Activated T-helper 1 cell treated with anti-CD3 and anti-CD28 coated beads, Interleukin-12 subunit alpha, Interleukin-12 subunit beta, Interleukin-2, Interleukin-4 antibody, amounts not matched to agents 30 ng/mL and 10 ng/mL and 1 ng/mL, durations not matched to agents 14 hours and 24 hours and 36 hours (primary cell): ENCODE data around the gene LAIR1. TPM values are rescaled to one million over a fixed set of nuclear protein-coding genes. Genes with fewer than 3 reads are reported as not detected.

Experiments used
- DNase-seq: peaks from one replicate; pipeline ENCODE4 v3.0.0; 2021; ENCODE audit warnings: low spot score
- H3K27ac Mint-ChIP-seq: one replicate; pipeline ENCODE4 v1.8.0; 2021; ENCODE audit warnings: mild to moderate bottlenecking, mixed read lengths
- H3K27me3 Mint-ChIP-seq: one replicate; pipeline ENCODE4 v1.8.0; 2022; ENCODE audit warnings: mild to moderate bottlenecking, moderate library complexity, mixed read lengths; ENCODE audit not compliant: insufficient read depth
- H3K36me3 Mint-ChIP-seq: one replicate; pipeline ENCODE4 v1.8.0; 2021; ENCODE audit warnings: low read depth, mixed read lengths
- H3K4me1 Mint-ChIP-seq: one replicate; pipeline ENCODE4 v1.8.0; 2021; ENCODE audit warnings: low read depth, mixed read lengths
- H3K4me3 Mint-ChIP-seq: one replicate; pipeline ENCODE4 v1.8.0; 2021; ENCODE audit warnings: mild to moderate bottlenecking, moderate library complexity, mixed read lengths
- H3K9me3 Mint-ChIP-seq: one replicate; pipeline ENCODE4 v1.8.0; 2021; ENCODE audit warnings: mixed read lengths
- intact Hi-C: fragments of 100-400 bp; cut with micrococcal nuclease; formaldehyde crosslinking; loops from one replicate; pipeline ENCODE4 v1.15.1; 2024
- total RNA-seq: library from RNA; stranded (reverse); gene quantifications from 2 replicates; pipeline ENCODE4 v1.2.3, GENCODE V29; 2022

LAIR1 gene
- total RNA-seq, 1 donor from 2014 or later, result 9.4 TPM

DNA sequence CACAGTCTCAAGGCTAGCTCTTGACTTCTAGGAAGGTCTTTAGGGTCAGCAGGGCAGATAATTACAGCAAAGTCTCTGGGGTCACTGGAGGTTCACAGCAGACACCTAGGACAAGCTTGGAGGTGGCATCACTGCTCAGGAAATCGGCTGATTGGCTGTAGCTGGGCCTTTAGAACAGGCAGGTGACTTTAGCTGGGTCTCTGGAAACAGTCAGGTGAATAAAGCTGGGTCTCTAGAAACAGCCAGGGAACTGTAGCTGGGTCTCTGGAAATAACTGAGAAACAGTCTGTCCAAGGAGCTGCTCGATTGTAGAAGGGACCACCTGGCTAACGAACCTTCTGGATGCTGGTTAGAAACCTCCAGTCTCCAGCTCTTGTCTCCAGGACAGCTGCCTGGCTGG is 10.0 kb downstream of the LAIR1 start:
- intact Hi-C loops, result loop anchor here (1.0 to 2.0 kb wide), 2 partner anchors 29 to 36 kb away; no protein-coding TSS in a partner anchor
- Mint-ChIP-seq H3K4me3 (no peak overlapping the region), H3K27ac (no peak overlapping the region), H3K9me3 (no peaks in the 10 kb centered on the region), H3K27me3 (peaks cover 5% of the 10 kb centered on the region), H3K4me1 (peaks cover 4% of the 10 kb centered on the region), H3K36me3 (peaks cover 4% of the 10 kb centered on the region)
- no peak for DNase-seq

DNA sequence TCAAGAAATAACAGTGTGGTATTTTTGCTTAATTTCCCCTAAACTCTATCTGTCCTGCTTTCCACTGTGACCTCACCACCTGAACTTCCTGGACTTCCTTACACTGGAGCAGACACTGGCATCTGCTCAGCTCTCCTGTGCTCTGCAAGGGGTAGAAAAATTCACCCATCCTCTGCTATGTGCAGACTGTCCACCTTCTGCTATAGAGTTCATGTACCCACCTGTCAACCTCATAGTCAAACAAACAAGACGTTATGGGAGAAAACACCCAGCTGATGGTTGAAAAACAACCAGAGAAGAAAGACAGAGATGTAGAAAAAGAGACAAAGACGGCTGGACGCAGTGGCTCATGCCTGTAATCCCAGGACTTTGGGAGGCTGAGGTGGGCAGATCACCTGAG is 12.2 kb downstream of the LAIR1 start:
- Mint-ChIP-seq H3K4me3 (no peak overlapping the region), H3K4me1 (peaks cover 4% of the 10 kb centered on the region), H3K27me3 (peaks cover 18% of the 10 kb centered on the region), H3K36me3 (peaks cover 4% of the 10 kb centered on the region), H3K9me3 (no peaks in the 10 kb centered on the region), H3K27ac (no peak overlapping the region)
- intact Hi-C loops, result no loop called here
- no peak for DNase-seq

DNA sequence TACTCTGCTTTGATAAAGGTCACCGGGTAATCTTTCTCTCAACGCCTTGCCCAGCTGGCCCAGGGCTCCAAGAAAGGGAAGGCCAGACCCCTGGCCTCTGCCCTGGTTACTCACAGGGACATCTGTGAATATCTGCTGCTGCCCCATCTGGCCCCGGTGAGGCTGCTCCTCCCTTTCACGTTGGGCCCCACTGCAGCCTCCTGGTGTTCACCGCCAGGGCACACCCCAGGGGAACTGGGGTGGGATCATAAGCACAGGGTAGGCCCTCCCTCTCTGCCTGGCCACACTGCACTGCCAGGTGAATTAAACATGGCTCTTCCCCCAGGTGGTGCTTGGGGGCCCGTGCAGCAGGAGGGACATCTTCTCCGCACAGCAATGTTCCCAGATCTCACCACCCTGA is 12.7 kb downstream of the LAIR1 start:
- H3K4me1 Mint-ChIP-seq, result peaks cover 4% of the 10 kb centered on the region
- peaks cover 18% of the 10 kb centered on the region for H3K27me3 Mint-ChIP-seq
- intact Hi-C loops, result no loop called here
- no peak overlapping the region for H3K4me3 Mint-ChIP-seq
- no peak for DNase-seq
- H3K27ac Mint-ChIP-seq, result no peak overlapping the region
- H3K9me3 Mint-ChIP-seq, result no peaks in the 10 kb centered on the region
- peaks cover 4% of the 10 kb centered on the region for H3K36me3 Mint-ChIP-seq

DNA sequence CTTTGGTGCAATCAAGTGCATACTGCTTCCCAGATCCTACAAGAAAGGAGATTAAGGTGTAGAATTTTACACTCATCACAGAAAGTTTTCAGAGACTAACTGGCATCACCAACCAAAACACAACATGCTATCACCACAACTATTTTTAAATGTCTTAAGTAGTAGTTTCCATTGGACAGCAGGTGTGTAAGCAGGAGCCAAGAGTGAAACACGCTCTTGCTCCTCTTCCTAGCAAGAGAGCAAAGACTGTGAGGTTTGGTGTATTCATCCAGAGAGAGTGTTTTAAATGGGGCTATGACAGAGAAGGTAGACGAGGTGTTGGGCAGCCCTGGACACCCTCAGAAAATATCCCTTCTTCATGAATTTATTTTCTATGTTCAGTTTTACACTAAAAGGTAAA is 13.3 kb downstream of the LAIR1 start:
- no peak for DNase-seq
- H3K36me3 Mint-ChIP-seq, result peaks cover 4% of the 10 kb centered on the region
- no peak overlapping the region for H3K4me3 Mint-ChIP-seq
- peaks cover 21% of the 10 kb centered on the region for H3K27me3 Mint-ChIP-seq
- H3K4me1 Mint-ChIP-seq, result peaks cover 4% of the 10 kb centered on the region
- intact Hi-C loops, result no loop called here
- no peaks in the 10 kb centered on the region for H3K9me3 Mint-ChIP-seq
- H3K27ac Mint-ChIP-seq, result no peak overlapping the region

DNA sequence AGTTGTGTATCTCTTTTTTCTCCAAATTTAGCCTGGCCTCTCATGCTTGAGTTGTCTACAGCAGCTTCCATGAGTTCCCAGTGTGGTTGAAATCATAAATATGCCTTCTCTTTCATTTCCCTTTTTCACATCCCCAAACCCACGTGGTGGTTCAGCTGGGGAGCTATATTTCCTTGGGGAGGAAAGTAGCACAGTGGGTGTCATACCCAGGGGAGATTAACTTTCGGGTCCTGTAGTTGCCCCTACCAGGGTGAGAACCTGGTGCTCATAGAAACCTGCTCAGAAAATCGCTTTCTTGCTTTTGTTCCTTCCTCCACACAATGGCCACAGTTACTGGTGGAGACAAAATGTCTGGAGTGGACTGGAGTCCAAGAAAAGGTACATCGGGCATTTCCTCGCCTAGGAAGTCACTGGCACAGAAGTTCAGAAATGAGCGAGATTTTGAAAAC is 18.8 kb downstream of the LAIR1 start:
- Mint-ChIP-seq H3K36me3 (no peaks in the 10 kb centered on the region), H3K27me3 (peaks cover 23% of the 10 kb centered on the region), H3K27ac (no peak overlapping the region), H3K4me1 (no peaks in the 10 kb centered on the region), H3K9me3 (no peaks in the 10 kb centered on the region), H3K4me3 (no peak overlapping the region)
- intact Hi-C loops, result no loop called here
- no peak for DNase-seq

DNA sequence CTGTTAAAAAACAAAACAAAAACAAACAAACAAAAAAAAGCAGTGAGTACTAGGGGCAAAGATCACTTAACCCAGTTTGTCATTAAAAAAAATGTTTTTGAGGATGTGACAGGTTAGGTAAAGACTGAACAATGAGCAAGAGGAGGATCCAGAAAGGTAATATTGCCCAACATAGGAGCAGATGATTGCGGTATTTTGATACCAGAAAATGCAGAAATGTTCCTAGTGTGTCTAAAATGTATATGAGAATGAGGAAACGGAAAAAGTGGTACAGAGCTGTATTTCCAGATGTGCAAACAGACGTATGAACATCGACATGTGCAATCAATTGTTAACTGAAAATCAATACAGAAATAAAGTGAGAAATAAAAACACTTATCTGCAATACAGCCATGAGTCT is 20.9 kb downstream of the LAIR1 start:
- Mint-ChIP-seq H3K27me3 (peaks cover 24% of the 10 kb centered on the region), H3K4me3 (no peak overlapping the region), H3K27ac (no peak overlapping the region), H3K9me3 (no peaks in the 10 kb centered on the region), H3K36me3 (no peaks in the 10 kb centered on the region), H3K4me1 (no peaks in the 10 kb centered on the region)
- intact Hi-C loops, result no loop called here
- no peak for DNase-seq

DNA sequence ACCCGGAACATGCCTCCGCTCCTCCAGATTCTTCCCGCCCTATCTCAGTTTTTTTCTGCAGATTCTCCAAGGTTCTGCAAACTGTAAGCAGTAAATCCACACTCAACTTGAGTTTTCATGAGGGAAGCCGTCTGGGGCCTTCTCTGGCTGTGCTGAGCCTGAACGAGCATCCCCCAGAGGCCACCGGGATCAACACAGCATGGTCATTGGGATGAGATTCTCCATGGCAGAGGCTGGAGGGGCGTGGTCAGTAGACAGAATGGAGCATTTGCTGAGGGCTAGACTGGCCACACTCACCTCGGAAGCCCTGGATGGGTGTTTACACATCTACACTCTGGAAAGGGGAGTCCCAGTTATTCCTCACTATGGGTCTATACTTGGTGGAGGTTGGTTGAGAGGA is 23.4 kb downstream of the LAIR1 start:
- H3K27ac Mint-ChIP-seq, result no peak overlapping the region
- no peak overlapping the region for H3K4me3 Mint-ChIP-seq
- intact Hi-C loops, result no loop called here
- peaks cover 15% of the 10 kb centered on the region for H3K27me3 Mint-ChIP-seq
- H3K4me1 Mint-ChIP-seq, result no peaks in the 10 kb centered on the region
- H3K36me3 Mint-ChIP-seq, result no peaks in the 10 kb centered on the region
- H3K9me3 Mint-ChIP-seq, result no peaks in the 10 kb centered on the region
- DNase-seq, result no peak

DNA sequence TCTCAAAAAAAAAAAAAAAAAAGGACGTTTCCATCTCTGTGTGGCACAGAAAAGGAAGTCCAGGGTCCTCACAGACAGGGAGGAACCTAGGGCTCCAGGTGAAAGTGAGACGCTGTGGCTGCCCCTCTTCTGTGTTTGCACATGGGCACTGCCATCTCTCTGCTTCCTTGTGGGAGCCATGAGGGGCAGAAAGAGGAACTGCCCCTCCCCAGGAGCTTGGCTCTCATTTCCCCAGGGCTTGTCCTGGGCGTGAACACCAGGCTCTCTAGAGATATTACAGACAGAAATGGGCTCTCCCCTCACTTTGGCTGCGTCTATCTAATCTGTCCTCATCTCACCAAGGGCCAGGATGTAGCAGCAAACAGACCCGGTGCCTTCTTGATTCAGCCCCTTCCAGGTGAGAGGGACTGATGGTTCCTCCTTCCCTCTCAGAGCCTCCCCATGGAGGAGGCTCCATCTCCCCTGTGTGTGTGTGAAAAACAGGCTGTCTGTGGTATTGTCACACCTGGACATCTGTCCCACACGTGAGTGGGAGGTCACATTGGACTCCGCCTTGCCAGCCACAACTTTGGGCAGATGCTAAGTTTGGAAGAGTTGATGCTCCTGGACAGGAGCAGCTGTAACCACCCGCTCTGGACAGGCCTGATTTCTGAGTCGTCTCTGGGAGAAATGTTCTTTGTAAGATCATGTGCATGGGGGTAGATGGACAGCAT is 24.9 kb downstream of the LAIR1 start:
- no peak for DNase-seq
- peaks cover 15% of the 10 kb centered on the region for H3K27me3 Mint-ChIP-seq
- no peak overlapping the region for H3K27ac Mint-ChIP-seq
- H3K9me3 Mint-ChIP-seq, result no peaks in the 10 kb centered on the region
- no peak overlapping the region for H3K4me3 Mint-ChIP-seq
- intact Hi-C loops, result no loop called here
- no peaks in the 10 kb centered on the region for H3K4me1 Mint-ChIP-seq
- H3K36me3 Mint-ChIP-seq, result no peaks in the 10 kb centered on the region

DNA sequence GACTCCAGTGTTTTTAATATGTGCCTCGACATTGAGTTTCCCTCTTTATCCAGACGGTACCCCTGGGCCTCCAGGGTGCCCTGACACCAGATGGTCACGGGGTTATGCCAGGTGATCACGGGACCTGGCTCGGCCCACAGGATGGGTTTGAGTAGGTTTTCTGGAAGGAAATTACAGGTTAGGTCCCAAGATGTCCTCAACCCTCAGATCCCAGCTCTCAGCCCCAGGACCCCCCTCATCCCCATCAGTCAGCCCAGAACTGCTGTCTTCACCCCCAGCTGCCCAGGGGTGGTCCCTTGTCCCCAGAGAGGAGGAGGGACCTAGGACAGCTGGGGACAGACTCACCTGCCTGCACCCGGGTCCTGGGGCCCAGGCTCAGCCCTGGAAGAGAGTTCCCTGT is 26.2 kb downstream of the LAIR1 start:
- peaks cover 15% of the 10 kb centered on the region for H3K27me3 Mint-ChIP-seq
- intact Hi-C loops, result no loop called here
- no peak for DNase-seq
- H3K9me3 Mint-ChIP-seq, result no peaks in the 10 kb centered on the region
- no peak overlapping the region for H3K4me3 Mint-ChIP-seq
- H3K27ac Mint-ChIP-seq, result no peak overlapping the region
- no peaks in the 10 kb centered on the region for H3K36me3 Mint-ChIP-seq
- H3K4me1 Mint-ChIP-seq, result no peaks in the 10 kb centered on the region

DNA sequence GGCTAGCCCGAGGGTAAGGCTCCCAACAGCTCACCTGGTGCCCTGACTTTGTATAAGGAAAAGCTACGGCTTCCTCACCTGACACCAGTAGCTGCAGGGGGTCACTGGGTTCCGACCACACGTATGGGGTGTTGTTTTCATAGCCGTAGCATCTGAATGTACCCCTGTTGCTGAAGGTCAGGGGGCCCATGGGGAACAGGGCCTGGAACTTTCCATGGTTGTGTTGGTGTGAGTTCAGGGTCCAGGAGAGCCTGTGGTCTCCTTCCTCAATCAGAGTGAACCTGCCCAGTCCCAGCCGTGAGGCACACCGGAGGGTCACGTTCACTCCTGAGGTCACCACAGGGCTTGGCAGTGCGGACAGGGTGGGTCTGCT is 26.9 kb downstream of the LAIR1 start:
- Mint-ChIP-seq H3K36me3 (no peaks in the 10 kb centered on the region), H3K27ac (no peak overlapping the region), H3K4me1 (no peaks in the 10 kb centered on the region), H3K4me3 (no peak overlapping the region), H3K27me3 (peaks cover 17% of the 10 kb centered on the region), H3K9me3 (no peaks in the 10 kb centered on the region)
- intact Hi-C loops, result no loop called here
- no peak for DNase-seq

DNA sequence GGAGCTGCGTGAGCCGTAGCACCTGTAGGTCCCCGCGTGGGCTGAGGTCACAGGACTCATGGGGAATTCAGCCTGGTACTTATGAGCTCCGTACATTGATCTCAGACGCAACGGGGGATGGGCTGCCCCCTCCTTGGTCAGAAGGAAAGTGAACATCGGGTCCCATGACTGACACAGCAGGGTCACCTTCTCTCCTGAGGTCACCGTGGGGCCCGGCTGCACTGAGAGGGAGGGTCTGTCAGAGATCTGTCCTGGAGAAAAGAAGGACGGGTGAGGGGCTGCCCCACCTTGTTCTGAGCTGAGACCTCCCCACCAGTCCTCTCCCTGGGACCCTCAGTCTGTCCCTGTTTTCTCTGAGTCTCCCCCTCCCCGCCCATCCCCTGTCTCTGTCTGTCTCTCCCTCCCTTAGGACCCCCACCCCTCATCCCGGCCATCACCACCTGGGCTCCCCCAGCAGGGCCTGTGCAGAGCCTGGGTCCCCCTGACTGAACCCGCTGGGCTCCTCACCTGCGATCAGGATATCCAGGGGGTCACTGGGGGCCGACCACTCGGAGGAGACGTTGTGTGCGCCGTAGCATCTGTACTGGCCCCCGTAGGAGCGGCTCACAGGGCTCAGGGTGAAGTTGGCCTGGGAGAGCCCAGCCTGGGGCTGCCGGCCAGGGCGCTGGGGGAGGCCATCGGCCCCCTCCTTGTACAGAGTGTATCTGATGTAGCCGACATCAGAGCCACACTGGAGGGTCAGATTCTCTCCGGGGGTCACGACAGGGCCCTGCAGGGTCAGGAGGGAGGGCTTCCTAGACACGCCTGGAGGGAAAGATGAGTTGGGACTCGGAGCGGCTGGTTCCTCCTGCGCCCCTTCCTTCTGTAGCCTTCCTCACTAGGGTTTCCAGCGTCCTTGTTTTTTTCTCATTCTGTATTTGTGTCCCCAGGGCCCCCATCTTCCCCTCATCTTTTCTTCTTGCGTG is 27.6 kb downstream of the LAIR1 start:
- Mint-ChIP-seq H3K4me3 (no peak overlapping the region), H3K36me3 (no peaks in the 10 kb centered on the region), H3K9me3 (no peaks in the 10 kb centered on the region), H3K4me1 (no peaks in the 10 kb centered on the region), H3K27ac (no peak overlapping the region), H3K27me3 (peaks cover 14% of the 10 kb centered on the region)
- intact Hi-C loops, result no loop called here
- DNase-seq, result no peak

DNA sequence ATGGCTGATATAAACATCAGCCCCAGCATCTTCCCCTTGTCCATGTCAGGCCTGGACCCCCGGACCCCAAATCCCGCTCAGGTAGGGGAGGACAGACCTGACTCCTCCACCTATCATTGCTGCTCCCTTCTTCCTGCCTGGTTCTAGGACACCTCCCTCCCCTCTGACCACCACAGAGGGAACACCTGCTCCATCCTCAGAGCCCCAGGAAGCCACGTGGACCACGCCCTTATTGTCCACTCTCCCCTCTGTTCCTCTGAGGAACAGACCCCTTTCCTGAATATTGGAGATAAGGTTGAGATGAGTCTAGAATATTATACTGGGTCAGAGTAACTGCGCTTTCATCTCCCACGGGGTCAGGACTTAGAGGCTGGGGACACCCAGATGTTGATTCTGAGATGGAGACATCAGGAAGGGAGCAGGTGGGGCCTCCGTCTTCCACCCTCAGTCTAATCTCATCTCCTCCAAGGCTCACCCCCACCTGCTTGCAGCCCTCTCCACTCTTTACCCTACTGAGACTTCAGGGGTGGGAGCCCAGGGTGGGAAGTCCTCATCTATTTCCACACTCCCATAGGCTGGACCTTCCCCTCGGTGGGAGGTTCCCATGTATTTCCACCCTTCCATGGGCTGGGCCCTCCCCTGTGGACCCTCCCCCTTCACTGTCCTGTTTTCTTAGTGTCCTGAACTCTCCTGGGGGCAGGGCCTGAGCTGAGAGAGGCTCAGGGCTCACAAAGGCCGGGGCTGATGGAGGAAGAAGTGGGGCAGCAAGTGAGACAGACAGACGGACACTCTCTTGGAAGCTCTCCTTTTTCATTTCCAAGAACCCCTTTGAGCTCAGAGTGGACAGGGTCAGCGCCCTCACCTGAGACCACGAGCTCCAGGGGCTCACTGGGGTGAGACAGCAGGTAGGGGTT is 28.5 kb downstream of the LAIR1 start:
- Mint-ChIP-seq H3K27ac (no peak overlapping the region), H3K9me3 (no peaks in the 10 kb centered on the region), H3K4me1 (no peaks in the 10 kb centered on the region), H3K4me3 (no peak overlapping the region), H3K36me3 (no peaks in the 10 kb centered on the region), H3K27me3 (peaks cover 12% of the 10 kb centered on the region)
- intact Hi-C loops, result no loop called here
- no peak for DNase-seq
